Subcutaneous abdominal adipose tissue (tissue), 5 donors: ENCODE results near the gene WFDC8.

ENCODE experiments used
- H3K27ac ChIP-seq: one replicate; pipeline ENCODE4 v1.7.0; 2013; ENCODE audit warnings: low read depth, mild to moderate bottlenecking, inconsistent platforms, low read length, moderate library complexity
- H3K27me3 ChIP-seq, 5 donors: one replicate each; pipeline ENCODE4 v1.7.0; 2013; ENCODE audit warnings: low read length in 5 of 5, inconsistent platforms in 1 of 5; ENCODE audit not compliant: control insufficient read depth in 5 of 5, insufficient read depth in 4 of 5
- H3K36me3 ChIP-seq, 5 donors: one replicate each; pipeline ENCODE4 v1.7.0; 2013; ENCODE audit warnings: low read length in 5 of 5; ENCODE audit not compliant: control insufficient read depth in 5 of 5, insufficient read depth in 5 of 5
- H3K4me1 ChIP-seq, 5 donors: one replicate each; pipeline ENCODE4 v1.7.0; 2013; ENCODE audit warnings: low read length in 5 of 5, mild to moderate bottlenecking in 3 of 5, moderate library complexity in 1 of 5; ENCODE audit not compliant: control insufficient read depth in 5 of 5, insufficient read depth in 5 of 5
- H3K4me3 ChIP-seq, 5 donors: one replicate each; pipeline ENCODE4 v1.7.0; 2013; ENCODE audit warnings: low read length in 5 of 5, low read depth in 1 of 5
- H3K9ac ChIP-seq, 5 donors: one replicate each; pipeline ENCODE4 v1.7.0; 2013; ENCODE audit warnings: low read length in 5 of 5, mild to moderate bottlenecking in 4 of 5, moderate library complexity in 3 of 5
- H3K9me3 ChIP-seq, 5 donors: one replicate each; pipeline ENCODE4 v1.7.0; 2013; ENCODE audit warnings: low read length in 5 of 5; ENCODE audit not compliant: control insufficient read depth in 5 of 5
- donor health status: healthy.
- donor health status: healthy.
- donor health status: healthy.
- donor health status: healthy.
- donor health status: healthy.

Gene WFDC8

GRCh38 chr20:45555198-45555597 lies 23.9 kb downstream of the WFDC8 start:
- peaks cover 0 to 13% (median 0%) of the 10 kb centered on the region in 5 donors for H3K27me3 ChIP-seq
- H3K9me3 ChIP-seq = no peaks in the 10 kb centered on the region
- no peak overlapping the region for H3K9ac ChIP-seq
- no peaks in the 10 kb centered on the region for H3K4me1 ChIP-seq
- no peak overlapping the region for H3K27ac ChIP-seq
- no peak overlapping the region for H3K4me3 ChIP-seq
- no peaks in the 10 kb centered on the region for H3K36me3 ChIP-seq

- no peak overlapping the region for H3K4me3 ChIP-seq
- no peaks in the 10 kb centered on the region for H3K9me3 ChIP-seq
- no peaks in the 10 kb centered on the region for H3K36me3 ChIP-seq
- H3K27me3 ChIP-seq = peaks cover 2 to 7% (median 3%) of the 10 kb centered on the region in 5 donors
- H3K27ac ChIP-seq = no peak overlapping the region
- H3K4me1 ChIP-seq = peaks cover 0 to 3% (median 0%) of the 10 kb centered on the region in 5 donors
- H3K9ac ChIP-seq = no peak overlapping the region
These were observed 26.6 kb downstream of the WFDC8 start for GRCh38 chr20:45552456-45552855.

GRCh38 chr20:45550765-45551164 lies 28.3 kb downstream of the WFDC8 start:
- H3K27me3 ChIP-seq = peaks cover 2 to 7% (median 2%) of the 10 kb centered on the region in 5 donors

GRCh38 chr20:45548410-45548809 lies 30.7 kb downstream of the WFDC8 start:
- no peaks in the 10 kb centered on the region for H3K36me3 ChIP-seq
- H3K27me3 ChIP-seq = peaks cover 0 to 11% (median 6%) of the 10 kb centered on the region in 5 donors
- H3K9me3 ChIP-seq = no peaks in the 10 kb centered on the region
- H3K4me3 ChIP-seq = no peak overlapping the region
- peak overlapping the region in 1 of 5 donors; percentile 48 for H3K9ac ChIP-seq
- H3K27ac ChIP-seq = no peak overlapping the region
- peaks cover 0 to 3% (median 0%) of the 10 kb centered on the region in 5 donors for H3K4me1 ChIP-seq

More at GRCh38 chr20:45550765-45551164, 28.3 kb downstream of the WFDC8 start:
- Histone ChIP-seq H3K4me1 (peaks cover 0 to 3% (median 0%) of the 10 kb centered on the region in 5 donors), H3K9me3 (no peaks in the 10 kb centered on the region), H3K9ac (no peak overlapping the region), H3K27ac (no peak overlapping the region), H3K4me3 (no peak overlapping the region), H3K36me3 (no peaks in the 10 kb centered on the region)

GRCh38 chr20:45547206-45547770 lies 31.8 kb downstream of the WFDC8 start, which contains the start of gene EPPIN:
EPPIN (minus strand) TSS chr20:45547401; CDS start chr20:45547357, 44 bp downstream.
- H3K36me3 ChIP-seq = no peaks in the 10 kb centered on the region
- H3K9me3 ChIP-seq = no peaks in the 10 kb centered on the region
- H3K4me1 ChIP-seq = peaks cover 0 to 3% (median 0%) of the 10 kb centered on the region in 5 donors
- H3K4me3 ChIP-seq = no peak within 1 kb of the TSS
- H3K9ac ChIP-seq = peak within 1 kb of the TSS in 1 of 5 donors; percentile 48
- no peak within 1 kb of the TSS for H3K27ac ChIP-seq
- peaks cover 0 to 8% (median 6%) of the 10 kb centered on the region in 5 donors for H3K27me3 ChIP-seq

- H3K36me3 ChIP-seq = no peaks in the 10 kb centered on the region
- H3K4me3 ChIP-seq = no peak overlapping the region
- H3K9ac ChIP-seq = no peak overlapping the region
- H3K9me3 ChIP-seq = no peaks in the 10 kb centered on the region
- peaks cover 0 to 3% (median 0%) of the 10 kb centered on the region in 5 donors for H3K4me1 ChIP-seq
- H3K27ac ChIP-seq = no peak overlapping the region
- peaks cover 0 to 8% (median 6%) of the 10 kb centered on the region in 5 donors for H3K27me3 ChIP-seq
These were observed 33.2 kb downstream of the WFDC8 start for GRCh38 chr20:45545754-45546453.

GRCh38 chr20:45545351-45545750 lies 33.7 kb downstream of the WFDC8 start:
- H3K9me3 ChIP-seq = no peaks in the 10 kb centered on the region
- H3K36me3 ChIP-seq = no peaks in the 10 kb centered on the region
- H3K27me3 ChIP-seq = peaks cover 0 to 8% (median 6%) of the 10 kb centered on the region in 5 donors

GRCh38 chr20:45539382-45539781 lies 39.7 kb downstream of the WFDC8 start, which contains the start of gene WFDC6:
WFDC6 (minus strand) TSS chr20:45539482; CDS start chr20:45539407, 75 bp downstream.
- H3K4me1 ChIP-seq = no peaks in the 10 kb centered on the region
- peaks cover 7 to 21% (median 11%) of the 10 kb centered on the region in 5 donors for H3K27me3 ChIP-seq
- no peak within 1 kb of the TSS for H3K9ac ChIP-seq
- no peak within 1 kb of the TSS for H3K4me3 ChIP-seq
- H3K9me3 ChIP-seq = no peaks in the 10 kb centered on the region
- no peak within 1 kb of the TSS for H3K27ac ChIP-seq
- H3K36me3 ChIP-seq = no peaks in the 10 kb centered on the region

More at GRCh38 chr20:45545351-45545750, 33.7 kb downstream of the WFDC8 start:
- Histone ChIP-seq H3K9ac (no peak overlapping the region), H3K4me3 (no peak overlapping the region), H3K27ac (no peak overlapping the region), H3K4me1 (peaks cover 0 to 3% (median 0%) of the 10 kb centered on the region in 5 donors)

GRCh38 chr20:45538209-45538799 lies 40.8 kb downstream of the WFDC8 start:
- peaks cover 10 to 18% (median 11%) of the 10 kb centered on the region in 5 donors for H3K27me3 ChIP-seq
- H3K9me3 ChIP-seq = no peaks in the 10 kb centered on the region
- H3K9ac ChIP-seq = no peak overlapping the region
- no peaks in the 10 kb centered on the region for H3K4me1 ChIP-seq
- no peak overlapping the region for H3K4me3 ChIP-seq
- no peaks in the 10 kb centered on the region for H3K36me3 ChIP-seq
- H3K27ac ChIP-seq = no peak overlapping the region

- Histone ChIP-seq H3K9me3 (no peaks in the 10 kb centered on the region), H3K4me3 (no peak overlapping the region), H3K4me1 (no peaks in the 10 kb centered on the region), H3K27ac (no peak overlapping the region), H3K9ac (no peak overlapping the region), H3K36me3 (no peaks in the 10 kb centered on the region), H3K27me3 (peaks cover 4 to 19% (median 12%) of the 10 kb centered on the region in 5 donors)
These were observed 51.8 kb downstream of the WFDC8 start for GRCh38 chr20:45527294-45527693.
